Subcutaneous abdominal adipose tissue (tissue), 5 donors: ENCODE data around the gene ZNHIT6.
A peak's percentile ranks its signal among the peaks of the same experiment; 100 is the strongest.
"Not testable (repeated sequence)": the region's sequence is repeated elsewhere in the genome, so short reads cannot be mapped to it uniquely, and the experiment has no call there.

Source experiments
- H3K27ac ChIP-seq: one replicate; pipeline ENCODE4 v1.7.0; 2013; ENCODE audit warnings: low read depth, mild to moderate bottlenecking, inconsistent platforms, low read length, moderate library complexity
- H3K27me3 ChIP-seq, 5 donors: one replicate each; pipeline ENCODE4 v1.7.0; 2013; ENCODE audit warnings: low read length in 5 of 5, inconsistent platforms in 1 of 5; ENCODE audit not compliant: control insufficient read depth in 5 of 5, insufficient read depth in 4 of 5
- H3K36me3 ChIP-seq, 5 donors: one replicate each; pipeline ENCODE4 v1.7.0; 2013; ENCODE audit warnings: low read length in 5 of 5; ENCODE audit not compliant: control insufficient read depth in 5 of 5, insufficient read depth in 5 of 5
- H3K4me1 ChIP-seq, 5 donors: one replicate each; pipeline ENCODE4 v1.7.0; 2013; ENCODE audit warnings: low read length in 5 of 5, mild to moderate bottlenecking in 3 of 5, moderate library complexity in 1 of 5; ENCODE audit not compliant: control insufficient read depth in 5 of 5, insufficient read depth in 5 of 5
- H3K4me3 ChIP-seq, 5 donors: one replicate each; pipeline ENCODE4 v1.7.0; 2013; ENCODE audit warnings: low read length in 5 of 5, low read depth in 1 of 5
- H3K9ac ChIP-seq, 5 donors: one replicate each; pipeline ENCODE4 v1.7.0; 2013; ENCODE audit warnings: low read length in 5 of 5, mild to moderate bottlenecking in 4 of 5, moderate library complexity in 3 of 5
- H3K9me3 ChIP-seq, 5 donors: one replicate each; pipeline ENCODE4 v1.7.0; 2013; ENCODE audit warnings: low read length in 5 of 5; ENCODE audit not compliant: control insufficient read depth in 5 of 5
- donor health status: healthy.
- donor health status: healthy.
- donor health status: healthy.
- donor health status: healthy.
- donor health status: healthy.

Gene ZNHIT6

GRCh38 chr1:85707990-85708828 is at the start of gene ZNHIT6:
Gene ZNHIT6 (minus strand): TSS chr1:85708433. CDS start chr1:85708284, 149 bp downstream.
- H3K9me3 ChIP-seq: no peaks in the 10 kb centered on the region
- H3K4me3 ChIP-seq: peak within 1 kb of the TSS; percentile 92 to 100 (median 99)
- H3K9ac ChIP-seq: peak within 1 kb of the TSS; percentile 78 to 99 (median 91)
- peaks cover 7 to 23% (median 12%) of the 10 kb centered on the region in 5 donors for H3K36me3 ChIP-seq
- peak within 1 kb of the TSS; percentile 87 for H3K27ac ChIP-seq
- H3K27me3 ChIP-seq: no peaks in the 10 kb centered on the region
- H3K4me1 ChIP-seq: peaks cover 0 to 23% (median 21%) of the 10 kb centered on the region in 5 donors

- H3K27me3 ChIP-seq: no peaks in the 10 kb centered on the region
- H3K9me3 ChIP-seq: peaks cover 0 to 5% (median 2%) of the 10 kb centered on the region in 5 donors
- no peak overlapping the region for H3K27ac ChIP-seq
- H3K36me3 ChIP-seq: peaks cover 0 to 3% (median 0%) of the 10 kb centered on the region in 5 donors
- H3K4me1 ChIP-seq: no peaks in the 10 kb centered on the region
- no peak overlapping the region for H3K4me3 ChIP-seq
- H3K9ac ChIP-seq: no peak overlapping the region
Measured at GRCh38 chr1:85756864-85757263, 48.6 kb upstream of the ZNHIT6 start.

GRCh38 chr1:85748120-85748519 is 39.9 kb upstream of the ZNHIT6 start:
- no peaks in the 10 kb centered on the region for H3K9me3 ChIP-seq
- no peaks in the 10 kb centered on the region for H3K27me3 ChIP-seq
- H3K36me3 ChIP-seq: peaks cover 0 to 7% (median 0%) of the 10 kb centered on the region in 5 donors
- H3K4me1 ChIP-seq: no peaks in the 10 kb centered on the region
- H3K9ac ChIP-seq: no peak overlapping the region
- H3K4me3 ChIP-seq: no peak overlapping the region
- H3K27ac ChIP-seq: no peak overlapping the region

- no peaks in the 10 kb centered on the region for H3K4me1 ChIP-seq
- peaks cover 0 to 7% (median 0%) of the 10 kb centered on the region in 5 donors for H3K36me3 ChIP-seq
- H3K27ac ChIP-seq: no peak overlapping the region
- no peak overlapping the region for H3K9ac ChIP-seq
- H3K27me3 ChIP-seq: no peaks in the 10 kb centered on the region
- H3K9me3 ChIP-seq: no peaks in the 10 kb centered on the region
- no peak overlapping the region for H3K4me3 ChIP-seq
Measured at GRCh38 chr1:85746777-85747176, 38.5 kb upstream of the ZNHIT6 start.

- H3K27ac ChIP-seq: no peak overlapping the region
- H3K27me3 ChIP-seq: no peaks in the 10 kb centered on the region
- no peak overlapping the region for H3K4me3 ChIP-seq
- H3K9ac ChIP-seq: no peak overlapping the region
- H3K4me1 ChIP-seq: no peaks in the 10 kb centered on the region
- peaks cover 0 to 7% (median 0%) of the 10 kb centered on the region in 5 donors for H3K36me3 ChIP-seq
- no peaks in the 10 kb centered on the region for H3K9me3 ChIP-seq
Measured at GRCh38 chr1:85743814-85744213, 35.6 kb upstream of the ZNHIT6 start.

GRCh38 chr1:85734931-85735330 is 26.7 kb upstream of the ZNHIT6 start:
- Histone ChIP-seq H3K36me3 (peaks cover 0 to 7% (median 0%) of the 10 kb centered on the region in 5 donors), H3K9me3 (no peaks in the 10 kb centered on the region), H3K4me1 (no peaks in the 10 kb centered on the region), H3K27ac (no peak overlapping the region), H3K27me3 (no peaks in the 10 kb centered on the region), H3K9ac (no peak overlapping the region), H3K4me3 (no peak overlapping the region)

GRCh38 chr1:85718678-85719340 is 10.6 kb upstream of the ZNHIT6 start:
- Histone ChIP-seq H3K9me3 (peaks cover 0 to 13% (median 6%) of the 10 kb centered on the region in 5 donors), H3K4me3 (no peak overlapping the region), H3K36me3 (no peaks in the 10 kb centered on the region), H3K27me3 (no peaks in the 10 kb centered on the region), H3K27ac (no peak overlapping the region), H3K4me1 (no peaks in the 10 kb centered on the region), H3K9ac (no peak overlapping the region)

GRCh38 chr1:85714418-85715114 is 6.3 kb upstream of the ZNHIT6 start:
- not testable (repeated sequence) for H3K4me1 ChIP-seq

GRCh38 chr1:85708829-85709227 is 595 bp upstream of the ZNHIT6 start:
- Histone ChIP-seq H3K9ac (peak overlapping the region in 3 of 5 donors; percentile 78 to 98 (median 91)), H3K27me3 (peaks cover 0 to 2% (median 0%) of the 10 kb centered on the region in 5 donors), H3K27ac (peak overlapping the region; percentile 87)

More at GRCh38 chr1:85714418-85715114, 6.3 kb upstream of the ZNHIT6 start:
- H3K27me3 ChIP-seq, H3K9ac ChIP-seq, H3K4me3 ChIP-seq, H3K36me3 ChIP-seq, H3K27ac ChIP-seq: not testable (repeated sequence)
- H3K9me3 ChIP-seq: peaks cover 0 to 12% (median 0%) of the 10 kb centered on the region in 5 donors

More at GRCh38 chr1:85708829-85709227, 595 bp upstream of the ZNHIT6 start:
- peak overlapping the region; percentile 92 to 100 (median 99) for H3K4me3 ChIP-seq
- peaks cover 0 to 23% (median 21%) of the 10 kb centered on the region in 5 donors for H3K4me1 ChIP-seq
- H3K36me3 ChIP-seq: peaks cover 7 to 17% (median 11%) of the 10 kb centered on the region in 5 donors
- peaks cover 0 to 5% (median 0%) of the 10 kb centered on the region in 5 donors for H3K9me3 ChIP-seq
